ENCODE results near the gene E2F1.

DNA sequence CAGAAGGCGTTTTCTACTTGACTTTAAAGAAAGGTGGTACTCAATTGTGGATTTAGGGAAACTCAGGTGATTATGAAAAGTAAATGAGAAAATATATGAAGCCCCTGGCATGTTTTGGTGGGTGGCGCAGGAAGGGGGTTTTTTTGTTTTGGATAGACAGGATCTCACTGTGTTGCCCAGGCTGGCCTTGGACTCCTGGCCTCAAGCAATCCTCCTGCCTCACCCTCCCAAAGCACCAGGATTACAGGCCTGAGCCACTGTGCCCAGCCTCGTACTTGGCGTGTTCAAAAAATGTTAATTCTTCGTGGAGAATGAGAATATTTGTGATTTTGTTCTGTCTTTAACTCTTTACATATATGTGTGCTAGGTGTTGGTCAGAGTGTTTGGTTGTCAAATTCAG is 56.2 kb downstream of the E2F1 start:
- TF ChIP-seq POLR2A (IDR thresholded peaks at IDR 0.05; ENCODE audit: extremely low read depth, insufficient read length), result no peak
- TF ChIP-seq, protein P1, sequence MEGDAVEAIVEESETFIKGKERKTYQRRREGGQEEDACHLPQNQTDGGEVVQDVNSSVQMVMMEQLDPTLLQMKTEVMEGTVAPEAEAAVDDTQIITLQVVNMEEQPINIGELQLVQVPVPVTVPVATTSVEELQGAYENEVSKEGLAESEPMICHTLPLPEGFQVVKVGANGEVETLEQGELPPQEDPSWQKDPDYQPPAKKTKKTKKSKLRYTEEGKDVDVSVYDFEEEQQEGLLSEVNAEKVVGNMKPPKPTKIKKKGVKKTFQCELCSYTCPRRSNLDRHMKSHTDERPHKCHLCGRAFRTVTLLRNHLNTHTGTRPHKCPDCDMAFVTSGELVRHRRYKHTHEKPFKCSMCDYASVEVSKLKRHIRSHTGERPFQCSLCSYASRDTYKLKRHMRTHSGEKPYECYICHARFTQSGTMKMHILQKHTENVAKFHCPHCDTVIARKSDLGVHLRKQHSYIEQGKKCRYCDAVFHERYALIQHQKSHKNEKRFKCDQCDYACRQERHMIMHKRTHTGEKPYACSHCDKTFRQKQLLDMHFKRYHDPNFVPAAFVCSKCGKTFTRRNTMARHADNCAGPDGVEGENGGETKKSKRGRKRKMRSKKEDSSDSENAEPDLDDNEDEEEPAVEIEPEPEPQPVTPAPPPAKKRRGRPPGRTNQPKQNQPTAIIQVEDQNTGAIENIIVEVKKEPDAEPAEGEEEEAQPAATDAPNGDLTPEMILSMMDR (IDR thresholded peaks at IDR 0.05; ENCODE audit: low read depth, low read length), result no peak
- TF ChIP-seq, protein P2, sequence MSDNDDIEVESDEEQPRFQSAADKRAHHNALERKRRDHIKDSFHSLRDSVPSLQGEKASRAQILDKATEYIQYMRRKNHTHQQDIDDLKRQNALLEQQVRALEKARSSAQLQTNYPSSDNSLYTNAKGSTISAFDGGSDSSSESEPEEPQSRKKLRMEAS (IDR thresholded peaks at IDR 0.05; ENCODE audit: low read depth, low read length), result no peak

Data from NB4 (cell line).